ENCODE data around the gene SIPA1L3.

The SIPA1L3 gene

GRCh38 chr19:37959665-37960114 is 52.7 kb downstream of the SIPA1L3 start:
- Histone ChIP-seq H3K27me3 (ENCODE audit: insufficient read depth, low read depth, severe bottlenecking) (no peaks in the 10 kb centered on the region), H3K36me3 (no peaks in the 10 kb centered on the region), H3K4me3 (ENCODE audit: low read depth, low read length) (no peak overlapping the region), H3K9me3 (ENCODE audit: severe bottlenecking) (peaks cover 5% of the 10 kb centered on the region), H3K27ac (no peak overlapping the region)
- DNase-seq: no peak
- no peak for TF ChIP-seq CTCF (IDR thresholded peaks at IDR 0.05; ENCODE audit: low read depth, low read length)

DNA sequence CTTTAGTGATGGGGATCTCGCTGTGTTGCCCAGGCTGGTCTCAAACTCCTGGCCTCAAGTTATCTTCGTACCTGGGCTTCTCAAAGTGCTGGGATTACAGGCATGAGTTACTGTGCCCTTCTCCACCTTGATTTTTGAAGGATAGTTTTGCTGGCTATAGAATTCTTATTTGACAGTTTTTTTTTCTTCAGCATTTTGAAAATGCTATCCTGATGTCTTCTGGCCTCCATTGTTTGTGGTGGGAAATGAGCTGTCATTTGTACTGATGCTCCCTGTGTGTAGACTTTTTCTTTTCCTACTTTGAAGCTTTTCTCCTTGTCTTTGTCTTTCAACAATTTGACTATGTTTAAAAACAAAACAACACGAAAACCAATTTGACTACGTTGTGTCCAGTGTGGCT is 54.2 kb downstream of the SIPA1L3 start:
- Histone ChIP-seq H3K4me3 (ENCODE audit: low read depth, low read length) (no peak overlapping the region), H3K27me3 (ENCODE audit: insufficient read depth, low read depth, severe bottlenecking) (no peaks in the 10 kb centered on the region), H3K27ac (no peak overlapping the region), H3K36me3 (no peaks in the 10 kb centered on the region), H3K9me3 (ENCODE audit: severe bottlenecking) (peaks cover 5% of the 10 kb centered on the region)
- no peak for TF ChIP-seq CTCF (IDR thresholded peaks at IDR 0.05; ENCODE audit: low read depth, low read length)
- no peak for DNase-seq

GRCh38 chr19:37963190-37963936 is 56.4 kb downstream of the SIPA1L3 start:
- Histone ChIP-seq H3K4me3 (ENCODE audit: low read depth, low read length) (no peak overlapping the region), H3K27ac (peak overlapping the region; percentile 26), H3K36me3 (no peaks in the 10 kb centered on the region), H3K27me3 (ENCODE audit: insufficient read depth, low read depth, severe bottlenecking) (no peaks in the 10 kb centered on the region), H3K9me3 (ENCODE audit: severe bottlenecking) (peaks cover 5% of the 10 kb centered on the region)
- peak; percentile 59 for DNase-seq
- TF ChIP-seq CTCF (IDR thresholded peaks at IDR 0.05; ENCODE audit: low read depth, low read length): no peak; the same call in 1 of the 2 replicates

- Histone ChIP-seq H3K36me3 (no peaks in the 10 kb centered on the region), H3K9me3 (ENCODE audit: severe bottlenecking) (peaks cover 5% of the 10 kb centered on the region), H3K27ac (no peak overlapping the region), H3K27me3 (ENCODE audit: insufficient read depth, low read depth, severe bottlenecking) (no peaks in the 10 kb centered on the region), H3K4me3 (ENCODE audit: low read depth, low read length) (no peak overlapping the region)
- no peak for DNase-seq
- no peak for TF ChIP-seq CTCF (IDR thresholded peaks at IDR 0.05; ENCODE audit: low read depth, low read length)
Observed at GRCh38 chr19:37964109-37964508, 57.1 kb downstream of the SIPA1L3 start.

DNA sequence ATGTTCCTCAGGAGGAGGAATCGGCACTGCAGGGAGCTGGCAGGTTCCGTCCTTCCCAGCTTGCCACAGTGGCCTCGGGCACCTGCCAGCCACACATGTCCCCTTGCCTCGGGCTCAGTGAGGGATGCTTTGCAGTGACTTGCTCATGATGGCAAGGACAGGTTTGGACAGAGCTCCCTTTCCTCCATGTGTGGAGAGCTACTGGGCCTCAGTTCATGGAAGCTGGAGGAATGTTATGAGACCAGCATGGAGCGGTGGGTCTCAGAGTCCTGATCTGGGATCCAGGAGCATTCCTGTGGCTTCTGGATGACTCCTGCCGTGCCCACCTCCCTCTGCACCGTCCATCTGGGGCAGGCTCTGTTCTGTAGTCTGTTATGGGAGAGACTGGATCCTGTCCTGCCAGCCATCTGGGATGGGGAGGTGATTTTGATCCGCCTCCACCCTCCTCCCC is 59.2 kb downstream of the SIPA1L3 start:
- no peaks in the 10 kb centered on the region; the same call in 1 of the 2 replicates for H3K36me3 ChIP-seq
- no peaks in the 10 kb centered on the region for H3K27me3 ChIP-seq (ENCODE audit: insufficient read depth, low read depth, severe bottlenecking)
- peaks cover 3% of the 10 kb centered on the region for H3K9me3 ChIP-seq (ENCODE audit: severe bottlenecking)
- DNase-seq: no peak
- H3K27ac ChIP-seq: peak overlapping the region; percentile 40
- TF ChIP-seq CTCF (IDR thresholded peaks at IDR 0.05; ENCODE audit: low read depth, low read length): no peak
- no peak overlapping the region for H3K4me3 ChIP-seq (ENCODE audit: low read depth, low read length)
